ENCODE data around the gene SPEG. TPM values are rescaled to one million over a fixed set of nuclear protein-coding genes. Genes with fewer than 3 reads are reported as not detected.

SPEG gene
- total RNA-seq, 1 donor from 2014 or later, result 6.1 TPM

GRCh38 chr2:219517954-219518778 lies 83.5 kb downstream of the SPEG start:
- H3K9me3 Mint-ChIP-seq (ENCODE audit: unreplicated experiment), result no peaks in the 10 kb centered on the region
- TF ChIP-seq, protein P1, sequence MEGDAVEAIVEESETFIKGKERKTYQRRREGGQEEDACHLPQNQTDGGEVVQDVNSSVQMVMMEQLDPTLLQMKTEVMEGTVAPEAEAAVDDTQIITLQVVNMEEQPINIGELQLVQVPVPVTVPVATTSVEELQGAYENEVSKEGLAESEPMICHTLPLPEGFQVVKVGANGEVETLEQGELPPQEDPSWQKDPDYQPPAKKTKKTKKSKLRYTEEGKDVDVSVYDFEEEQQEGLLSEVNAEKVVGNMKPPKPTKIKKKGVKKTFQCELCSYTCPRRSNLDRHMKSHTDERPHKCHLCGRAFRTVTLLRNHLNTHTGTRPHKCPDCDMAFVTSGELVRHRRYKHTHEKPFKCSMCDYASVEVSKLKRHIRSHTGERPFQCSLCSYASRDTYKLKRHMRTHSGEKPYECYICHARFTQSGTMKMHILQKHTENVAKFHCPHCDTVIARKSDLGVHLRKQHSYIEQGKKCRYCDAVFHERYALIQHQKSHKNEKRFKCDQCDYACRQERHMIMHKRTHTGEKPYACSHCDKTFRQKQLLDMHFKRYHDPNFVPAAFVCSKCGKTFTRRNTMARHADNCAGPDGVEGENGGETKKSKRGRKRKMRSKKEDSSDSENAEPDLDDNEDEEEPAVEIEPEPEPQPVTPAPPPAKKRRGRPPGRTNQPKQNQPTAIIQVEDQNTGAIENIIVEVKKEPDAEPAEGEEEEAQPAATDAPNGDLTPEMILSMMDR (IDR thresholded peaks at IDR 0.05; ENCODE audit: unreplicated experiment), result no peak
- H3K27me3 Mint-ChIP-seq (ENCODE audit: unreplicated experiment), result peaks cover 24% of the 10 kb centered on the region
- no peaks in the 10 kb centered on the region for H3K36me3 Mint-ChIP-seq (ENCODE audit: low read depth, unreplicated experiment)
- H3K4me1 Mint-ChIP-seq (ENCODE audit: unreplicated experiment), result peaks cover 51% of the 10 kb centered on the region
- H3K4me3 Mint-ChIP-seq (ENCODE audit: unreplicated experiment), result no peak overlapping the region
- no peak for DNase-seq (ENCODE audit: low spot score)
- no peak overlapping the region for H3K27ac Mint-ChIP-seq (ENCODE audit: unreplicated experiment)

- Mint-ChIP-seq H3K27ac (ENCODE audit: unreplicated experiment) (no peak overlapping the region), H3K4me1 (ENCODE audit: unreplicated experiment) (peaks cover 47% of the 10 kb centered on the region), H3K27me3 (ENCODE audit: unreplicated experiment) (peaks cover 30% of the 10 kb centered on the region), H3K9me3 (ENCODE audit: unreplicated experiment) (no peaks in the 10 kb centered on the region), H3K4me3 (ENCODE audit: unreplicated experiment) (no peak overlapping the region), H3K36me3 (ENCODE audit: low read depth, unreplicated experiment) (no peaks in the 10 kb centered on the region)
- no peak for DNase-seq (ENCODE audit: low spot score)
- TF ChIP-seq, protein P1 (IDR thresholded peaks at IDR 0.05; ENCODE audit: unreplicated experiment), result no peak
Observed at GRCh38 chr2:219519526-219519916, 84.9 kb downstream of the SPEG start.

DNA sequence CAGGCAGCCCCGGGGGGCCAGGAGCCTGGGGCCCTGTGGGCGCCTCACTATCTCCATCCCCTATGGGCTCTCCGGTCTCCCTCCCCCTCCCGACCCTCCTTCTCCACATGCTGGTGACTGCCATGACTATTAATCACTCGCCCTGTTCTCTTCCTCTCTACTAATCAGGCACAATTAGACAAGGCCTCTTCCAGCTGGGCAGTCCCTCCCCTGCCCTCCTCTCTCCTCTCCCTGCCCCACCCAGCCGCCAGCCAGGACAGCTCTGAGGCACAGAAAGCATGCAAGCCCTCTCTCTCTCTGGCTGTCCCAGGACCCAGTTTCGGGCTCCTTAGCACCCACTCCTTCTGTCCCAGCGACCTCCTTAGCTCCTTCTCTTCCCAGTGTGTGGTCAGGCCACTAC lies 85.4 kb downstream of the SPEG start:
- H3K9me3 Mint-ChIP-seq (ENCODE audit: unreplicated experiment), result no peaks in the 10 kb centered on the region
- peaks cover 32% of the 10 kb centered on the region for H3K27me3 Mint-ChIP-seq (ENCODE audit: unreplicated experiment)
- TF ChIP-seq, protein P1 (IDR thresholded peaks at IDR 0.05; ENCODE audit: unreplicated experiment), result no peak
- DNase-seq (ENCODE audit: low spot score), result no peak
- no peaks in the 10 kb centered on the region for H3K36me3 Mint-ChIP-seq (ENCODE audit: low read depth, unreplicated experiment)
- H3K27ac Mint-ChIP-seq (ENCODE audit: unreplicated experiment), result no peak overlapping the region
- H3K4me3 Mint-ChIP-seq (ENCODE audit: unreplicated experiment), result no peak overlapping the region
- H3K4me1 Mint-ChIP-seq (ENCODE audit: unreplicated experiment), result peaks cover 46% of the 10 kb centered on the region

DNA sequence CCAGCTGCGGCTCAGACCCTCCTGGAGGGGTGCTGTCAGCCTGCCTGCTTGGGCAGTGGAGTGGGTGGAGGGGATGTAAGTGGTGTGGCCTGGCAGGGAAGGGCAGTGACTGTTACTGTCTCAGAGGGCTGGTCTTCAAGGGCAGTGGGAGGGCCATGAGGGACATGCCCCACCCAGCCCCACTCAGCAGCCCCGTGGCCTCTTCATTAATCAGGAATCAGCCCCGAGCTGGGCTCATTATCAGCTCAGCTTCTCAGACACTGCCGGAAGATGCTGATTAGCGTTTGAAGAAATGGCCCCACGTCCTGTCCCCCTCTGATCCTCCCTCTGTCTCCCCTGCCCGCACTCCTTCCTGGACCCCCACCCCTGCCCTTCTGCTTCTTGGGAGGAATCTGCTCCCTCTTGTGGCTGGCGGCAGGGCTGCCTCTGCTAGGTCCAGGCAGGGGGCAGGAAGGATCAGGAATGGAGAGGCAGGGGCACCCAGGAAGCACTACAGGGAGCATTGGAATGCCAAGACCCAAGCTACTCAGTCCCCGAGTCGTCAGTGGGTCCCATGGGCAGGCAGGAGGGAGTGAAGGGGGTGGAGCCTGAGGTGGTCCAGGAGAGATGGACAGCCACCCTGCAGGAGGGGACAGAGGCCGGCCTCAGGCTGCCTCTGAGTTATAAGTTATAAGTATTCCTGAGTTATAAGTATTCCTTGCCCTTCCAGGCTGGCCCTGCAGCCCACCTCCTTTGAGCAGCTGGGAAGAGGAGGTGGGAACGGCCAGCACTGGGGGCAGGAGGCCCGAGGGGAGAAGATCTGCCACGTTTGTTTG lies 86.6 kb downstream of the SPEG start:
- Mint-ChIP-seq H3K4me3 (ENCODE audit: unreplicated experiment) (no peak overlapping the region), H3K27ac (ENCODE audit: unreplicated experiment) (no peak overlapping the region), H3K9me3 (ENCODE audit: unreplicated experiment) (no peaks in the 10 kb centered on the region), H3K36me3 (ENCODE audit: low read depth, unreplicated experiment) (no peaks in the 10 kb centered on the region), H3K27me3 (ENCODE audit: unreplicated experiment) (peaks cover 36% of the 10 kb centered on the region), H3K4me1 (ENCODE audit: unreplicated experiment) (peaks cover 53% of the 10 kb centered on the region)
- TF ChIP-seq, protein P1 (IDR thresholded peaks at IDR 0.05; ENCODE audit: unreplicated experiment), result peak; percentile 62
- peak; percentile 67 for DNase-seq (ENCODE audit: low spot score)

All from endothelial cell (in vitro differentiated cells).